Ramos (cell line): Measurements from ENCODE around the gene PTP4A1.
"Not testable (repeated sequence)": the region's sequence is repeated elsewhere in the genome, so short reads cannot be mapped to it uniquely, and the experiment has no call there.

Experiments
- in situ Hi-C: fragments of 300-500 bp; cut with MboI; formaldehyde crosslinking; loops from one replicate; pipeline ENCODE4 v1.14.3; 2022; ENCODE audit warnings: low sequenced_read_pairs; ENCODE audit not compliant: unreplicated experiment

PTP4A1 gene

DNA sequence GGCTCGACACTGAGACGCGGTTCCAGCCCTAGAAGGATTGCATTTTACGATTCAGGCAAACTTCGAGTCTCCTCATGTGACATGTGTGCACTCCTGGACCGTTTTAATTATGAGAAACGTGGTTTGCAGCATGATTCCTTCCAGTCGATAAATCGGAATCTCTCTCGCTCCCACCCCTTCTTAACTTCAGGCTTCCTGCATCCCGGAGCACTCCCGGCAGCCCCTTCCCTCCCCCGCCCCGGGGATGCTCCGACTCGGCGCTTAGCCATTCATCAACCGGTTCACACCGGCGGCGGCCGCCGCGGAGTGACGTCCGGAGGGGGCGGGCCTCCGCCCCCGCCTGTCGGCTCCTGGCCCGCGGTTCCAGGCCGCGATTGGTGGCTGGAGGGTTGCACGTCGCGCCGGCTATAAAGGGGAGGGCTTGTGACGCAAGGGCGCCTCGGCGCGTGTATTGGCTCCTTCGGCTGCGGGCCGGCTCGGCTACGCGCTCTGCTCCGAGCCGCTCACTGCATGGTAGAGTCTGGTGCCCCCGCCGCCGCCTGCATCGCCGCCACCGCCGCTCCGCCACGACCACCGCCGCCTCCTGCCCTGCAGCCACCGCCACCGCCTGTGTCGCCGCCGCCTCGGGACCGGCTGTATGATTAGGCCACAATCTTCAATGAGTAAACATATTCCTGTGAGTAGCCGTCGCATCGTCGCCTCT, at the start of gene PTP4A1, which contains the start of gene LOC128125822:
Gene PTP4A1, plus strand, starts transcription at position 437 of the 703 bp plus-strand sequence. CDS start 4,401 bp downstream, outside the sequence.
Gene LOC128125822, plus strand, starts transcription at position 437 of the 703 bp plus-strand sequence.
- in situ Hi-C loops, result no loop called here

- in situ Hi-C loops, result not testable (repeated sequence)
Observed at GRCh38 chr6:63522911-63523287, 49.4 kb upstream of the PTP4A1 start.

DNA sequence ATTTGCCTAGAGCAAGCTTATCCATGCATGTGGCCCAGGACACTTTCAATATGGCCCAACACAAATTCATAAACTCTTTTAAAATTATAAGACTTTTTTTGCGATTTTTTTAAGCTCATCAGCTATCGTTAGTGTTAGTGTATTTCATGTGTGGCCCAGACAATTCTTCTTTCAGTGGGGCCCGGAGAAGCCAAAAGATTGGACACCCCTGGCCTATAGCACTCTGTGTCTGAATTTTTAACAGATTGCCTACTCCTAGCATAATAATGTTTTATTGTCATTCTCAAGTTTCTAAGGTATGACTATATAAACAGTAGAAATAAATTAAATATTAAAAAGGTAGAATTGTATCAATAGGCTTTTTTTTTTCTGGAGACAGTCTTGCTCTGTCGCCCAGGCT, 48.6 kb upstream of the PTP4A1 start:
- in situ Hi-C loops, result no loop called here

GRCh38 chr6:63525186-63525878, 46.9 kb upstream of the PTP4A1 start:
- in situ Hi-C loops, result no loop called here

DNA sequence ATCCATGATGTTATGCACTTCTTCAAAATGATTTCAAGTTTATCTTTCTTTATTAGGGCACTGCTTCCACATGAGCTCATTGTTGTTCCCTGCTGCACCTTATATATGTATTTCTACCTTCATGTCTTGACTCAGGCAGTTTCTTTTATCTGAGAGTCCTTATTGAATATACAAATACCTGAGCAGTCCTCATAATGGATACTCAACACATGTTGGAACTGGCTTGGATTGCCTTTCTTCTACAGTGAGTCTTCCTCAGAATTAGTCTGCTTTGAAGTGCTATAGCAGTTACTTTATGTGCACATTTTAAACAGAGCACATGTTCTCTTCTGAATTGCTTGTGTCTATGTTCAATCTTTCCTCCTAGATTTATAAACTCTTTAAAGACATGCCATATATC, 45.3 kb upstream of the PTP4A1 start:
- in situ Hi-C loops, result no loop called here

DNA sequence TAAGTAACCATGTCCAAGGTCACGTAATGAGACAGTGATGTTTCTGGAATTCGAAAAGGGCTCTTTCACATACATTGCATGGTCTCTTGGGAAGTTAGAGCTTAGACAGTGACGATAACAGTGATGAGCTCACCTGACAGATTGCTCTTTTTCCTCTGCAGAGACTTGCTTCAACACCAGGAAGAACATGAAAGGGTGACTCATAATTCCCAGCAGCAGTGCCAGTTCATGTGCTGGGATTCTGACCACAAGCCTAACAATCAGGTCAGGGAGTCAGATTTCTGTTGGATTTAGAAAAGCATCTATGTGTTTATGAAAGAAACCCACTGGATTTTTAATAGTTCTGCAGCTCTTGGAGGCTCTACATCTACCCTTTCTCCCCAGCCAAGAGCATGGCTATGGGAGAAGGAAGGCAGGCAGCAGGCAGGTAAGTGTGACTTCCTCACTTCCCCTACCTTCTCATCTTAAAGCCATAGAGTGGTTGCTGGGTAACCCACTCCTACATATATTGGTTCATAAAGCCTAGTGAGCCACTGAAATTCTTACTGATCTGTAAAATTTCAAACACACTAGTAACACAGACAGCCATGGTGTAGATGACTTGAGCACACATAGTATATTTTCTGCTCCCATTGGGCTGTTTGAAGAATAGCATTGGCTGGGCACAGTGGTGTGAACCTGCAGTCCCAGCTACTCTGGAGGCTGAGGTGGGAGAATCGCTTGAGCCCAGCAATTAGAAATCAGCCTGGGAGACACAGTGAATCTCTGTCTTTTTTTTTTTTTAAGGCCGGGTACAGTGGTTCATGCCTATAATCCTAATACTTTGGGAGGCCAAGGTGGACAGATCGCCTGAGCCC, 44.4 kb upstream of the PTP4A1 start:
- in situ Hi-C loops, result no loop called here

- in situ Hi-C loops, result no loop called here
Observed at GRCh38 chr6:63529498-63529897, 42.8 kb upstream of the PTP4A1 start.

DNA sequence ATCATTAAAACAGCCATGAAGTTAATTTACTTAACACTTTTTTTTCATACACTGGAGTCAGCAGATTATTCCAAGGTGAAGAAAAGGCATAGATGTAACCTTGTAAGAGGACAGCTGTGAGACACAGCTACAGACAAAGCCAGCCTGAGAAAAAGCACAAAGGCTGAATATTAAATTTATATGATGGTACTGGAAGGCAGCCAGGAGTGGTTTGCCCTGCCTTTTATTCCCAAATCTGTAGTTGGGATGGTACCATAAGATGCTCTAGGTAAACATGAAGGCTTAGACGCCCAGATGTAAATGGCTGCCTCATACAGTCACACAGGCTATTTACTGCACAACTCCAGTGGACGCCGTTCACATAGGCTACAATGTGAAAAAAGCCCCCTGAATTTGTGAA, 42.1 kb upstream of the PTP4A1 start:
- in situ Hi-C loops, result no loop called here

DNA sequence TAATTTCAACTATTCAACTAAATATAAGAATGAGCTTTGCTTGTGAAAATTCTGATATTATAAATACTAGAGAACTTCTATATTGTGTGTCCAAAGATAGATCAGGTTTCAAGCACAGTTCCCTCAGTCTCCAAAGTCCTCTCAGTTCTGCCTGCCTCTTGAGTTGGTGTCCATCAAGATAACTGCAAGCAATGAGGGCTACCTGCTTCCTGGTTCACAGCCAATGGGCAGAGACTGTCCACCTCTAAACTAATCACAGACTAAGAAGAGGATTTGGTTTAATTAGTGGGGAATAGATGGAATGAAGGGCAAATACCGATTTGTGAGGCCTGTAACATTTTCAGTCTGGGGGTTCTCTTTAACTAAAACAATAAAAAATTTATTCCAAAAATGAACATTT, 41.3 kb upstream of the PTP4A1 start:
- in situ Hi-C loops, result no loop called here

DNA sequence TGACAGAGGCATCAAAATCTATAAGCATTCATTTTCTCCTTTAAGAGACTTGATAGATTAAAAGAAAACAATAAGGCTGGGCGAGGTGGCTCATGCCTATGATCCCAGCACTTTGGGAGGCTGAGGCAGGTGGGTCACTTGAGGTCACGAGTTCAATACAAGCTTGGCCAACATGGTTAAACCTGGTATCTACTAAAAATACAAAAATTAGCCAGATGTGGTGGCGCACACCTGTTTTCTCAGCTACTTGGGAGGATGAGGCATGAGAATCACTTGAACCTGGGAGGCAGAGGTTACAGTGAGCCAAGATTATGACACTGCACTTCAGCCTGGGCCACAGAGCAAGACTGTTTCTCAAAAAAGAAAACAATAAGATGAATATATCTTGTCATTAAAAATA, 39.3 kb upstream of the PTP4A1 start:
- in situ Hi-C loops, result no loop called here

DNA sequence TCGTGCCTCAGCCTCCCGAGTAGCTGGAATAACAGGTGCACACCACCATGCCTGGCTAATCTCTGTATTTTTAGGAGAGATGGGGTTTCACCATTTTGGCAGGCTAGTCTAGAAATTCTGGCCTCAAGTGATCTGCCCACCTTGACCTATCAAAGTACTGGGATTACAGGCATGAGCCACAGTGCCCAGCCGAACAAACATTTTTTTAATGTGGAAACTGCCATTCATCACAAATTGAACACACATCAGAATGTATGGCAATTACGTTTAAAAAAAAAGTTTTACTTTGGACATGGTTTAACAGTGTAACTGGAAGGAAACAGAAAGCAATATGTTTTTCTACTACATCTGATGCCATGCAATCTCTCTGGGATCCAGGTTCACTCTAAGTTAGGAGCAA, 38.3 kb upstream of the PTP4A1 start:
- in situ Hi-C loops, result no loop called here

DNA sequence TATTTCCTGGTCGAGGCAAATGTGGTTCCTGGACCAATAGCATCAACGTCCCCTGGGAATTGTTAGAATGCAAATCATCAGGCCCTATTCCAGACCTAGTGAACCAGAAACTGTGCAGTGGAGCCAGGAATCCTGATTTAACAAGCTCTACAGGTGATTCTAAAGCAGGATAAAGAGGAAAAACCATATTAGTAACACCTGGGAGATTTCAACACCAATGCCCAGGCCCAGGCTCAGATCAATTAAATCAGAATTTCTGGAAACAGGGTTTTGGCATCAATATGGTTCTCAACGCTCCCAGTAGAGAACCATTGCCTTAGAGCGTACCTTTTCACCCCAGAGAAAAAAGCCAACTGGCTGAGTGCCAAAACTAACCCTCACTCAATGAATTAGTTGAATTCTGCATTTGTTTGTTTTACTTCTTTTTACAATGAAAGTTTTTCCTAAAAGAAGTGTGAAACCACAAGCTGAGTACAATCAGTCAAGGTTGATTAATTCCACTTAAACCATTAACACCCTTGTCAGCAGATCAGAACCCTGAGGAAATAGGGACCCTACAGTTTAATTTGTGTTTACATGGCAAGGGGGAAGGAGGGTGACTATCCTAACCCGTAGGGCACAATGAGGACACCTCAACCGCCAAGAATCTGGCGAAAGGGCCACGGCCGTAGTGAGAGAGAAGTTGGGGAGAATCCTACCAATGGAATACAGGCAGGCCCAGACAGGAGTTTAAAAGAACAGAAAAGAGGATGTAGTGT, 34.9 kb upstream of the PTP4A1 start:
- in situ Hi-C loops, result no loop called here

DNA sequence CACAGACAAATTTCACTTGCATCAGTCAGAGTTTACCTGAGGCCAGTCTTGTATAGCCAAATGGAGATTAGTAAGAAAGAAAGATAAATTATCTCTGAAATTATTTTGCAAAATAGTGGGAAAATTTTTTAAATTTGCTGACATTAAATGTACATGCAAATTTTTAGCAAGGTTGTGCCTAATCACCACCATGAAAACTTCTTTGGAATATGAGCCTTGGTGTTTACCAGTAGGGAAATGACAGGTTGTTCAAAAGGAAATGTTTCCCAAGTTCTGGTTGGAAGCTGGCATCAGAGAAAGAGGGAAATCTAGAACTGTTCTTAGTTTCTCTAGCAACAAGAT, 34.4 kb upstream of the PTP4A1 start:
- in situ Hi-C loops, result no loop called here

DNA sequence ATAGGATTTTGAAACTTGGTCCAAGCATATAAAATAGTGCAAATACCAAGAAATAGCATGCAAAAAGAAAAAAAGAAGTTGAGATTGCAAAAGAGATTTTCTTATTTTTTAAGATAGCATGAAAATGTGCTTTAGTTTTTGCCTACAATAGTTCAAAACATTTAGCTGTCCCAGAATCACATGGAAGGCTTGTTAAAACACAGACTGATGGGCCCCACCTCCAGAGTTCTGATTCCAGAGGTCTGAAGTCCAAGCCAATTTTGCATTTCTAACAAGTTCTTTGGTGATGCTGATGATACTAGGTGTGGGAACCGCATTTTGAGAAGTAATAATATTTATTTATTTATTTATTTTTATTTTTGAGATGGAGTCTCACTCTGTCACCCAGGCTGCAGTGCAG, 33.7 kb upstream of the PTP4A1 start:
- in situ Hi-C loops, result no loop called here

- in situ Hi-C loops, result no loop called here
Observed at GRCh38 chr6:63543001-63543400, 29.3 kb upstream of the PTP4A1 start.

DNA sequence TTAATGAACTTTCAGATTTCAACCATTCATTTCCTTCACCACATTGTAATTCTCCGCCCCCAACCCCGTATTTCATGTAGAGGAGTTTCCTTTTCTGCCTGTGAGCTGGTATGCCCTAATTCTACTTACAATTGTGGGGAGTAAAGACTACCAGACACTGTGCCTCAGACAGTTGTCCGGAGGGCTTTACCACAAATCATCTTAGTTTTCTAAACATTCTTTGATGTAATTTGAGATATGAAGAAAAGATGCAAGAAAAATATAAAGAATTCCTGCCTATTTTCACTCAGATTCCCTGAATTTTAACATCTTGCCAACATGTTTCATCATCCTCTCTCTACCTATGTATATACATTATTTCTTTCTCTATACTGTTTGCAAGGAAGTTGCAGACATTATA, 28.3 kb upstream of the PTP4A1 start:
- in situ Hi-C loops, result no loop called here

DNA sequence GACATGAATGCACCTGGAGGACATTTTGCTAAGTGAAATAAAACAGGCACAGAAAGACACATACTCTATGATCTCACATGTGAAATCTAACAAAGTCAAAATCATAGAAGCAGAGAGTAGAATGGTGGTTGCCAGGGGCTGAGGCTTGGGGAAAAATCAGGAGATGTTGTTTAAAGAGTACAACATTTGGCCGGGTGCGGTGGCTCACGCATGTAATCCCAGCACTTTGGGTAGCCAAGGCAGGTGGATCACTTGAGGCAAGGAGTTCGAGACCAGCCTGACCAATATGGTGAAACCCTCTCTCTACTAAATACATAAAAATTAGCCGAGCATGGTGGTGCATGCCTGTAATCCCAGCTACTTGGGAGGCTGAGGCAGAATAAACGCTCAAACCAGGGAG, 26.0 kb upstream of the PTP4A1 start:
- in situ Hi-C loops, result no loop called here

DNA sequence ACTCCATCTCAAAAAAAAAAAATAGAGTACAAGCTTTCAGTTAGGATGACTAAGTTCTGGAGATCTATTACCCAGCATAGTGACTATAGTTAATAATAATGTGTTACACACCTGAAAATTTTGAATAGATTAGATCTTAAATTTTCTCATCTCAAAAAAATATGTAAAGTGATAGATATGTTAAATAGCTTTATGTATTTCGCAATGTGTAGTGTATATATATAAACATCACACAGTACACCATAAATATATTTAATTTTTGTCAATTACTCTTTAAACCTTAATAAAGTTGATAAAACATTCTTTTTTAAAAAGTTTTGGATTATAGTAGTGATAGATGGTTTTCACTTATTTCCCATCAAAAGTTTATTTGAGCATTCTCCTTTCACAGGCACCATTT, 25.6 kb upstream of the PTP4A1 start:
- in situ Hi-C loops, result no loop called here

DNA sequence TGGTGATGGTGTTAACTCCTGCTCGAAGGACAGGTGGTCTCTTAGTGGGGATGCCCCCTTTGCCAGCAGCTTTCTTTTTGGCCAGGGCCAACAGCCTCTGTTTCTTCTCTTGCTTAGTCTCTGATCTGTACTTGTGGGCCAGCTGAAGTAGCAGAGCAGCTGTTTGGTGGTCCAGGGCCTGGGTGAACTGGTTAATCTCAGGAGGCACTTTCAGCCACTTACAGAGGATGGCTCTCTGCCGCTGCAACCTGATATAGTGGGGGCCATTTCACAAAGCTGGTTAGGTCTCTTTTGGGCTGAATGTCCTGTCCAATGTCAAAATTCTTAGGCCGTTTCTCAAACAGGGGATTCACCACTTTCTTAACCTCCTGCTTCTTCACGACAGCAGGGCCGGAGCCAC, 23.2 kb upstream of the PTP4A1 start:
- in situ Hi-C loops, result no loop called here

GRCh38 chr6:63553208-63553607, 19.1 kb upstream of the PTP4A1 start:
- in situ Hi-C loops, result no loop called here
